MM.1S (cell line): Measurements from ENCODE around the gene VWA7.

Experiments used
- EZH2 ChIP-seq: fragments of 300-600 bp; sonication (generic); optimal IDR thresholded peaks from 2 replicates; pipeline ENCODE3; 2017; ENCODE audit warnings: low read depth, mild to moderate bottlenecking, antibody characterized with exemption, low read length, mixed read lengths
- EZH2phosphoT487 ChIP-seq: fragments of 300-600 bp; sonication (generic); IDR thresholded peaks from 2 replicates; pipeline ENCODE4 v1.6.1; 2018; ENCODE audit warnings: antibody characterized with exemption, low read length
- TF ChIP-seq, protein P1 (sequence below): fragments of 300-600 bp; sonication (generic); IDR thresholded peaks from 2 replicates; pipeline ENCODE4 v1.5.1; 2016; ENCODE audit warnings: antibody characterized with exemption, low read length, mixed read lengths

GRCh38 chr6:31784098-31784925, 7.2 kb upstream of the VWA7 start:
- TF ChIP-seq, protein P1, sequence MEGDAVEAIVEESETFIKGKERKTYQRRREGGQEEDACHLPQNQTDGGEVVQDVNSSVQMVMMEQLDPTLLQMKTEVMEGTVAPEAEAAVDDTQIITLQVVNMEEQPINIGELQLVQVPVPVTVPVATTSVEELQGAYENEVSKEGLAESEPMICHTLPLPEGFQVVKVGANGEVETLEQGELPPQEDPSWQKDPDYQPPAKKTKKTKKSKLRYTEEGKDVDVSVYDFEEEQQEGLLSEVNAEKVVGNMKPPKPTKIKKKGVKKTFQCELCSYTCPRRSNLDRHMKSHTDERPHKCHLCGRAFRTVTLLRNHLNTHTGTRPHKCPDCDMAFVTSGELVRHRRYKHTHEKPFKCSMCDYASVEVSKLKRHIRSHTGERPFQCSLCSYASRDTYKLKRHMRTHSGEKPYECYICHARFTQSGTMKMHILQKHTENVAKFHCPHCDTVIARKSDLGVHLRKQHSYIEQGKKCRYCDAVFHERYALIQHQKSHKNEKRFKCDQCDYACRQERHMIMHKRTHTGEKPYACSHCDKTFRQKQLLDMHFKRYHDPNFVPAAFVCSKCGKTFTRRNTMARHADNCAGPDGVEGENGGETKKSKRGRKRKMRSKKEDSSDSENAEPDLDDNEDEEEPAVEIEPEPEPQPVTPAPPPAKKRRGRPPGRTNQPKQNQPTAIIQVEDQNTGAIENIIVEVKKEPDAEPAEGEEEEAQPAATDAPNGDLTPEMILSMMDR = no peak
- TF ChIP-seq EZH2phosphoT487 = no peak
- TF ChIP-seq EZH2 = no peak
